NCI-H524 (cell line): ENCODE measurements around the gene C15orf39.
"Not testable (repeated sequence)": the region's sequence is repeated elsewhere in the genome, so short reads cannot be mapped to it uniquely, and the experiment has no call there.

Experiments
- DNase-seq, 2 experiments: peaks; one replicate each; lab custom pipeline; 2025; lab: John Stamatoyannopoulos, UW

Gene C15orf39

DNA sequence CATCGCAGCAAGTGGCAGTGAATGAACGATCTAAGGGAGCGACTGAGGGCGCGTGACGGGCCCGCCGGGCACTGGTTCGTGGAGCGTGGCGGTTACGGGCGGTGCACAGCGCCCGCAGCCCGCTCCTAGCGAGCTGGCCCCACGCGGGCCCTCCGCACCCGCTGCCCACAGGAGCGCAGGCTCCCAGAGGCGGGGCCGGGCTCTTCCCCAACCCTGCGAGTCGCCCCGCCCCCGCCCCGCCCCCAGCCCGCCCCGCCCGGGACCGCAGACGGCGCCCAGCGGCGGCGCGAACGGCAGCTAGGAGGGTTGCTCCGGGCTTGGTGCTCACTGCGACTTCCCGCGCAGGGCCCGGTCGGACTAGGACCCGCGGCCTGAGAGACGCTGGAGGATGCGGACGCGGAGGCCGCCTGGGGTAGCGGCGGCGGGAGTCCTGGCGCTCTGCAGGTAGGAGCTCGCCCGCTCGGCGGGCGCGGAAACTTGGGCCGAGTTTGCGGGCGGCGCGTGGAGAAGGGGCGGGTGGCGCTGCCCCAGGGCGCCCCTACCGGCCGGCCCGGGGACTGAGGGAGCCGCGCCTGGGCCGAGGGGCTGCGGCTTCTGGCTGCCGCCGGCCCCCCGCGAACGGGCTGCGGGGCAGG is at the start of gene C15orf39:
TSS of gene C15orf39 (plus strand) at position 267 of the 635 bp plus-strand sequence. CDS start 4,167 bp downstream, outside the sequence.
- peak; percentile 54 to 77 for DNase-seq

DNA sequence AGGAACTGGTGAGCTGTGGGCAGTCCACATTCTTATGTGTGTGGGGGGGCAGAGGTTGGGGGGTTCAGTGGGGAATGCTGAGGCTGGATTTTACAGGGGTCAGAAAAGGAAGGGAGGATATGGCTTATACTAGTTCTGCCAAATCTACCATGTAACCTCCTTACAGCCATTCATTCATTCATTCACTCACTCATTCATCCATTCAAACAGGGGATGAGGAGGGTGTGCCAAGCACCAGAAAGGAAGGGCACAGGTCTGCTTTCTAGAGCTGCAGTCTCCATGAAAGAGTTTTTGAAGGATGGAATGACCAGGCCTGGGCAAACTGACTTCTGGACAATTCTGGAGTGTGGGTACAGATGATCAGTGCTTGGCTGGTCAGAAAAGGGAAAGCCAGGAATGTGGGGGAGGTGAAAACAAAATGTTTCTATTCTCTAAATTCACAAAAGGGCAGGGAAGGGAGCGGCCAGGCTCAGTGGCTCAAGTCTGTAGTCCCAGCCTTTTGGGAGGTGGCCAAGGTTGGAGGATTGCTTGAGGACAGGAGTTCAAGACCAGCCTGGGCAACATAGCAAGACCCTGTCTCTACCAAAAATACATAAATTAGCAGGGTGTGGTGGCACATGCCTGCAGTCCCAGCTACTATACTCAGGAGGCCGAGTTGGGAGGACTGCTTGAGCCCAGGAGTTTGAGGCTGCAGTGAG is 49.2 kb upstream of the C15orf39 start:
- DNase-seq = no peak

DNA sequence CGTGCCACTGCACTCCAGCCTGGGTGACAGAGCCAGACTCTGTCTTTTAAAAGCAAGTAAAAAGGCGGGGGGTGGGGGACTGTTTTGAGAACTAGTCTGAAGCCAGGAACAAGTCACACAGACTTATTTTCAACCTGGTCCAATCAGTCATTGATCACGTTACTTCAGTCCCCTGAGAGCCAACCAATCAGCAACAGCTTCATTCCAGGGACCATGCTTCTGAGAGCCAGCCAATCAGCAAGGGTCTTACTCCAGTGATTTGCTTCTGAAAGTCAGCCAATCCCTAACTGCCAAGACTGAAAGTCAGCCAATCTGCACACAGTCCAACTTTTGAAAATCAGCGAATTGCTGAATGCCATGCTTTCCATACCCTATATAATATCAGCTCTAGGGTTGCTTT is 48.6 kb upstream of the C15orf39 start:
- peak in 1 of 2 experiments; percentile 14 for DNase-seq

DNA sequence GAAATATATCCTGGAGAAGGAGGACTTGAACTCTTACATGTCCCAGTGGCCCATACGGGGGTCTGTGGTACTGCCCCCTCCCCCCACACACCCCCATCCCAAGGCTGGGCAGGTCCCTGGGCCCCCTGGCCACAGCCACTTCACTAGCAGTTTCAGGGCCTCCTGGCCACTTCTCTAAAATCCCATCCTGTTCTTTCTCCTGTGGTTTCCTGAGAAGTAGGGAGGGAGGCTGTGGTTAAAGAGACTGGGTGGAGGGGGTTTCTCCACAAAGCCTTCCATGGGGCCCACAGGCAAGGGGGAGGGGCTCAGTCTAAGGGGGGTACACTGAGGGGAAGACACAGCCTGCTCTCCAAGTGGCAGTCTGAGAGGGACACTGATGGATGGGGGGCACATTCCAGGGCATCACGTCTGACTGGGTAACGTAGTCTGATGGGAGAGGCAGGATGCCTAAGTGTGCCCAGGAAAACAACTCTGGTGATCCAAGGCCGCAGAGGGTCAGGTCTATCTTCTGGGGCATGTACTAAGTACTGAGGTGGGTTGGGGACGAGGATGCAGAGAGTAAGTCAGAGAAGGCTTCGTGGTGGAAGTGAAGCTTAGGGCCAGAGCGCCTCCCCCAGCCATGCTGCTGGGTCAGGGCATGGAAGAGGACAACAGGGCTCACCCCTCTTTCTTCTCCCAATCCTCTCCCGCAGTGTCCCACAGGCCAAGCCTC is 48.0 kb upstream of the C15orf39 start:
- no peak for DNase-seq

DNA sequence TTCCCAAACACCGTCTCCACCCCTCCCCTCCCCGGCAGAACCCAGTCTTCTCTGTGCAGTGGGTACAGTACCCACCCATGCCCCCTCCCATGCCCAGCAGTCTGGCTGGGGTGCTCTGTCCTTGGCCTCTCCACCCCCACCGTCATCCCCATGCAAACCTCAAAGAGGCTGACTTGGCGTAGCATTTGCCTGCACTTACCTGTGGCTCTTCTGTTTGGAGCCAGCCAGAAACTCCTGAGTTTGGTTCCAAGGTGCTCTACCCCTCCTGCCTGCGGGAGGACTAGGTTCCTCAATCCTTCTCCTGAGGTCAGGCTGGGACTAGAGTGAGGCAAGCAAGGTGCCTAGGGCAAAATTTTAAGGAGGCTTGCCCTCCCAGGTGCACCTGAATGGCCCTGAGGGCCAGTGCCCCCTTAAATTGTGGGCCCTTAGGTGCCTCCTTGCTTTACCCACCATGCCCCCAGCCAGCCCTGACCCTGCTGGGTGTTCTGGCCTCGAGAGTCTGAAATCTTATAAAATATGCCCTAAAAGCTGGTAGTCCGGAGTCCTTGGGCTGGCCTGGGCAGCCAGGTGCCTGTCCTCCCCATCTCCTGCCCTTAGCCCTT is 47.1 kb upstream of the C15orf39 start:
- DNase-seq = no peak

DNA sequence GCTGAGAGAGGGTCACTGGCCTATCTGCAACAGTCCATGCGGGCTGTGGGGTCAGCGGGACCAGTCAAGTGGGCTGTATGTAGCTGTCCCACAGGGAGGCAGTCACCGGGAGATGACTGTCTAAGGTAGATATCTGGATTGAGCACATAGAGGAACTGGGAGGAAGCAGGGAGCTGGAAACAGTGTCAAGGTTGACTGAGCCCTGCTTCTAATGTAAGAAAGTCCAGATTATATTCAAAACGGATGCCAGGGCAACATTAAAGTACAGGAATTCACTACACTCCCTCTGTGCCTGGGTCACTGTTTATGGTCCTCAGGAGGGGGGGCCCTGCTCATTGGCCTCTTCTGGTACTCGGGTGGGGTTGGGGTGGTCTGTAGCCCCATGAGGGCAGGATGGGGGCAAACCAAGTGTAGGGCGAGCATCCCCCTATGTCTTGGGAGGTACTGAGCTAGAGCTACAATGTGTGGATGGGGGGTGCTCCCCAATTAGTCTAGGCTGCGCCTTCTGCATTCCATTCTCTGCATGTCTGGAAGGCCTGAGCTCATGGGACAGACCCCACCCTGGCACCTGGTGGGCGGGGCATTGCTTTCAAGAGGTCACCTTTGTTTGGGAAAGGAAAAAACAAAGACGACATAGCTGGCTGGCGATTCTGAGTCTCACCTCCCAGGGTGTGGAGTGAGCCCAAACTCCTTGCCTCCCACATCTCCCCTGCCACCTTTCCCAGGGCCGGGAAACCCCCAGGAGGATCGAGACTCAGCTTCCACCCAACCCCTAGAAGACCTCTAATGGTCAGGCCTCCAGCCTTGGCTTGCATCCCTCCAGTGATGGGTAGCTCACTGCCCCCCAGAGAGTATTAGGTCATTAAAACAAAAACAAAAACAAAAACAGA is 45.1 kb upstream of the C15orf39 start:
- DNase-seq = no peak

DNA sequence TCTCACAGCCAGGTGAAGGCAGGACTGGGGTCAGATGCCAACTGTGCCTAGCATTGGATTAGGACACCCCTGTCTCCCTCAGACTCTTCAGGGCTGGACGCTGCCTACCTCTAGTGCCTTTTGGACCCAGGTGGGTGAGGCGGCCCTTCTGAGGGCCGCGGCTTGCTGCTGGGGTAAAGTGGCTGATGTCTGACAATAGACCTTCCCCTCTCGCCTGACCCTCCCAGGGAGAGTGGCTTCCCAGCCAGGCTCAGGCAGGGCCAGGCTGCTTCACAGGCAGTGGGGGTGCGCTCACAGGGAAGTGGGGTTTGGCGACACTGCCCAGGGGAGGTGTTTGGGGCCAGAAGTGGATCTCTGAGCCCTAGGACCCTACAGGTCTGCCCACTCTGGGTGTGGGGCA is 43.3 kb upstream of the C15orf39 start:
- DNase-seq = no peak

DNA sequence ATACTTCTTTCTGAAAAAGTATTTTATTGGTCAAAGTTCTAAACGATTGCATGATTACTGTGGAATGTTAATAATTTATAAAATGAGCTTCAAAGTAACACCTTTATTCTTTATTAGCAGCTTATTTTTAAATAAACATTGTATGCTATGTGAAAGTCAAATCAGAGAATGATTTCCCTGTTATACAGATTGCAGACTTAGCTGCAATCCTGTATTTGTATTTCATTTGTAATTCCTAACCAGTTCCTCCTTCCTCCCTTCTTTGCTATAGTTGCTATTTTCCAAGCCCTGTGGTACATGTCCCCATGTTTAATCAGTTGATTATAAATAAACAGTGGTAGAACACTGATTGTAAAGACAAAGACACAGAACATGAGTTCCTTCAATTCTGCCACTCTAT is 42.4 kb upstream of the C15orf39 start:
- no peak for DNase-seq

DNA sequence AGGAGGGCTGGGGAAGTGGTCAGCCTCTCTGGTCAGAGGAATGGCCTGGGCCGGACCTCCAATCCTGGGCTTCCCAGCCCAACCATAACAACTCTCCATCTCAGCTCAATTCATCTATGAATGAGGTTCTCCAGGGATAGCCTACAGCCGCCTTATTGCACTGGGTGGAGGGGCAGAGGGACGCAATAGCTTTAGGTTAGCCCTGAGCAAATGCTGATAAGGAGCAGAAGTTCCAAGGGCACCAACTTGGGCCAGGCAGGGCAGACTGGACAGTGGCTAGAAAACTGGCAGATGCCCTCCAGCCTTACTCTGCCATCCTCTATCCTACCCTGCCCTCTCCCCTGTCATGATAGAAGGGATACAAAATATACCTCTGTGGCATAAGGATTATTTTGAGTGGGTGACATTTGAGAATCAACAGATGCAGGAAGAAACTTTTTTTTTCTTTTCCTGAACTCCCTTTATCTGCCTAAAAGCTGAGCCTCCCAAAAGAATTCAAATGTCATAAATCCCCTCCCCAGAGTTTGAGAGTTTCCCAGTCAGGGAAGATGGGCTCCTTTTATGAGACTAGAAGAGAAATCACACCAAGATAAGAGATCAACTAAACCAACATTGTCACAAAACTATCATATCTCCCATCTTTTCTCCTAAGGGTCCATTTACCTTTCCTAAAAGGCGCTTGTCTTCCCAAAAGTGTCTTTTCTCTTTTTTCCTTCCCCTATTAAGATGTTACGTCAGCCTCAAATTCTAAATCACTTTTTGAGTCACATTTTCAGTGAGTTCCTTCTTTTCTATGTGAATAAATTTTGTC is 40.4 kb upstream of the C15orf39 start:
- DNase-seq = no peak

DNA sequence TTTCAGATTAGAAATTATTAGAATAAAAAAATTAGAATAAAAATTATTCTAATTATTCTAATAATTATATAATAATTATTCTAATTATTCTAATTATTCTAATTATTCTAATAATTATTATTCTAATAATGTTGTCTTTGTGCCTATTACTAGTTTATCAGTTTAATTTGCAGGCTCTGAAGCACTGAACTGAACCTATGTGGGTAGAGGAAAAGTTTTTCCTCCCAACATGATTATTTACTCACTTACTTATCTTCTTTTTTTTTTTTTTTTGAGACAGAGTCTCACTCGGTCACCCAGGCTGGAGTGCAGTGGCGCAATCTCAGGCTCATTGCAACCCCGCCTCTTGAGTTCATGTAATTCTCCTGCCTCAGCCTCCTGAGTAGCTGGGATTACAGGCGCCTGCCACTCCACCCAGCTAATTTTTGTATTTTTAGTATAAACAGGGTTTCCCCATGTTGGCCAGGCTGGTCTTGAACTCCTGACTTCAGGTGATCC is 39.7 kb upstream of the C15orf39 start:
- no peak for DNase-seq

DNA sequence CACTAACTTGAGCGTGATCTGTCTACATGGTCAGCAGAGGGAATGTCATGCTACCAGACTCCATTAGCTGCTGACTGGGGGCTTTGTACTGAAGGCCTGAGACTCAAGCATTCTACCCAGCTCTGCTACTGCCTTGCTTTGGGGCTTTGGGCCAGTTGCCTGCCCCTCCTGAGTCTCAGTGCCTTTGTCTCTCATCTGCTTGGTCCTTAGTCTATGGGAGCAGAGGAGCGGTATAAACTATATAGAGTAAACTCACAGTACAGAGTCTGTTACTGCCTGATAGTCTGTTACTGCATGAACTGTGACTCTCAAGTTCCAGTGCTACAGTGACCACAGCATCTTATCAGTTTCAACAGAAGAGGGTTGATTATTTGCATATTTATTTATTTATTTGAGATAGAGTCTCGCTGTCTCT is 38.5 kb upstream of the C15orf39 start:
- no peak for DNase-seq

DNA sequence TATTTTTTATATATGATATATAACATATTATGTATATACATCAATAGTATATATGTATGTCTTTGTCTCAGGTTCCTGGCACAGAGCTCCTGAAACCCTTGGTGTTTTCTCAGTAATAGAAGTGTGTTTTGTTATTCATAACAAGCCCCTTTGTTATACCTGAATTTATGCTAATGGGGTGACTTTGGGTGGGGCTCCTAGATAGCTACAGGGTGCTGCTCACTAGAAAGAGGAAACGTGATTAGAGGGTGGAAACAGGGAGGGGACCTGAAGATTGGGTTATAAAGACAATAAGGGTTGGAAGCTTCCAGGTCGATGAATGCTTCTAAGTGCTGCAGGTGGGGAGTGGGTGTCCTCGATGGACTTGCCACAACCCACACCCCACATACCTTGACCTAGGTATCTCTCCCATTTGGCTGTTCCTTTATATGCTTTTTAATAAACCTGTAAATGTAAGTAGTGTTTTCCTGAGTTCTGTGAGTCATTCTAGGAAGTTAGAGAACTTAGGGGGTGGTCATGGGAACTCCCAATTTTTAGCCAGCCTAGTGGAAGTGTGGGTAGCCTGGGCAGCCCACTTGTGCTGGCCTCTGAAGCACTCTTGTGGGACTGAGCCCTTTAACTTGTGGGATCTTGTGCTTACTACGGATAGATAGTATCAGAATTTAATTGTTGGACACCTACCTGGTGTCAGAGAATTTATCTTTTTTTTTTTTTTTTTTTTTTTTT is 36.9 kb upstream of the C15orf39 start:
- no peak for DNase-seq

DNA sequence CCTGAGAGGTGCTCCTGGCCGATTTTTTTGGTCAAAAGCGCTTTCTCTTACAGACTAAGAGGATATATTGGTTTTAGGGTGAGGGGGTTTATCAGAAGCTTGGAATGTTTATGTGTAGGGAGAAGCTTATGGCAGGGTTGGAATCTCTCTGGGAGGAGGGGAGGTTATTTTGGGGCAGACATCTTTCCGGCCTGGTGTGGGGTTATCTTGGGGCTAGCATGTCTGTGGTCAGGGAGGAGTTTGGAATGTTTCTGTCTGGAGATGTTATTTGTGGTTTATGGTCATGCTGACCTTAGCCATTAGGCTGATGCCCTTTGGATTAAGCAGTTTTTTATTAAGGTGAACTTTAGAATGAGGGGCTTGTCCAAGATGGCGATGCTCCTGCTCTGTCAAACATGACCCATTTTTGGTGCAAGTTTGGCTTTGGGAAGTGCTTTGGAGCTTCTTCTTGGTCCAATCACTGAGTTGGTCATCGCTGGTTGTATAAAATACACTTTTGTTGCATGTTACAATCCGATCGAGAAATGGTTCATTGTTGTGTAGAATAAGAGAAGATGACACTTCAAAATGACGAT is 35.1 kb upstream of the C15orf39 start:
- DNase-seq = not testable (repeated sequence)

DNA sequence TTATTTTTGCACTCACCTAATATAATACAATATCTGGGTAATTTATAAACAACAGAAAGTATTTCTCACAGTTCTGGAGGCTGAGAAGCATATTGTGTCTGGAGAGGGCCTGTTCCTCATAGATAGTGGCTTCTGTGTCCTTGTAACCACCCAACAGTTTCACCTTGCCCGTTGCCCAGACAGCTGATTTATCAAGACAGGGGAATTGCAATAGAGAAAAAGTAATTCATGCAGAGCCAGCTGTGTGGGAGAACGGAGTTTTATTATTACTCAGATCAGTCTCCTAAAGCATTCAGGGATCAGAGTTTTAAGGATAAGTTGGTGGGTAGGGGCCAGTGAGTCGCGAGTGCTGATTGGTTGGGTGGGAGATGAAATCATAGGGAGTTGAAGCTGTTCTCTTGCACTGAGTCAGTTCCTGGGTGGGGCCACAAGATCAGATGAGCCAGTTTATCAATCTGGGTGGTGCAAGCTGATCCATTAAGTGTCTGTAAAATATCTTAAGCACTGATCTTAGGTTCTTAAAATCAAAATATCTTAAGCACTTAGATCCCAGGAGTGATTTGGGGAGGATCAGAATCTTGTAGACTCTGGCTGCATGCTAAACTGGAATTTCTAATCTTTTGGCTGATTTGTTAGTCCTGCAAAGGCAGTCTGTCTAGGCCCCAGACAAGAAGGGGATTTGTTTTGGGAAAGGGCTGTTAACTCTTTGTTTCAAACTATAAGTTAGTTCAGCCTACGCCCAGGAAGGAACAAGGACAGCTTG is 33.9 kb upstream of the C15orf39 start:
- no peak for DNase-seq

DNA sequence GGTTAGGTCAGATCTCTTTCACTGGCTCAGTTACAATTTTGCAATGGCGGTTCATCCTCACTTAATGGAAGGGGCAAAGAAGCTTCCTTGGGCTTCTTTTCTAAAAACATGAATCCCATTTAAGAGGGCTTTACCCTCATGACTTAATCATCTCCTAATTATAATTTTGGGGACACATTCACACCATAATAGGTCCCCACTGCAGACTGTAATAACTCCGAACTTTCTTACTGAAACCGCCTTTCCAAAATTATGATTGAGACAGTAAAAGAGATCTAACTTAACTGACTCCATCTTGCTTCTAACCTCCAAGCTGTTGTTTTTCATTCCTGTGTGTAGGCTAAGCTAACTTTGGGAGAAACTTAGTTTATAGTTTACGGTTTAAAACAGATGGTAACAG is 33.3 kb upstream of the C15orf39 start:
- no peak for DNase-seq

DNA sequence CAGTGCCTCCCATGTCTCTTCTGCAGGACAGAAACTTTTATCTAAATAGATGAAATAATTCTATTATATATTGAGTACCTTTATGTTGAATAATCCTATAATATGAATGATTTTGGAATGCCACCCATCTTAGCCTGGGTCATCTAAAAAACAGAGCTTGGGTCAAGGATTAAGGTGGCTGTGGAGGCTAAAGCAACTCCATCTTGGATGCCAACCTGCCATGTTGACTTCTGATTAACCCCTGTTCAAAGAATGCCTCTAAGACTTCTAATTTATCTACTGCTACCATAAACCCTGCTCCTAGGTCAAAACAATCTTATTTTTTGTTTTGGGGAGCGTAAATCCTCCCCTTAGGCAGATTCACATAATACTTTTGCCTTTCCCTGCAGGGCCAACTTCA is 31.5 kb upstream of the C15orf39 start:
- DNase-seq = no peak

DNA sequence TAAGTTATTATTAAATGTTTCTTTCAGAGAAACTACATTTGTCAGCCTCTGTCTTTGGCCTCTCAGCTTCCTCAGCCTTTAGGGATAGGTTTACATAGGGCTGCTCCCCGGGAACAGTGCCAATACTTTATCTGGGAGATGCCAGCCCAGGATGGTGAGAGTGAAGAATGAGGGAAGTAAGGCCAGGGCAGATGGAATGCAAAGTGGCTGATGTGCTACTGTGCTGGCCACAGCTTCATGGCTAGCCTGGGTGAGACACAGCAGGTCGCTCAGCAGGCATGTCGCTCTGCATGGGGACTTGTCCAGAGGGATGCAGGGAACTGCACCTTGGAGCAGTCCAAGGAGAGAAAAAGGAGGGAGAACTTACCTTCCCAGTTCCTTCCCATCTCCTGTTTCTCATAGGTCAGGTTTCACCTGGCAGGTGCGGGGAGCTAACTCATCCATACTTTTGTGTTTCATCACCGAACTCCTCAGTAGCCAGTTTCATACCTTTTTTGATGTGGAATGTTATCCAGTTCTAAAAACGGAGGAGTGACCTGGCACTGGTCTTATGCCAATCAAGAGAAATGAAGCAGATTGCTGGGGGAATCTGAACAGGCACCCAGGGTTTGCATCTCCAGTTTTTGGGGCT is 30.9 kb upstream of the C15orf39 start:
- no peak for DNase-seq

DNA sequence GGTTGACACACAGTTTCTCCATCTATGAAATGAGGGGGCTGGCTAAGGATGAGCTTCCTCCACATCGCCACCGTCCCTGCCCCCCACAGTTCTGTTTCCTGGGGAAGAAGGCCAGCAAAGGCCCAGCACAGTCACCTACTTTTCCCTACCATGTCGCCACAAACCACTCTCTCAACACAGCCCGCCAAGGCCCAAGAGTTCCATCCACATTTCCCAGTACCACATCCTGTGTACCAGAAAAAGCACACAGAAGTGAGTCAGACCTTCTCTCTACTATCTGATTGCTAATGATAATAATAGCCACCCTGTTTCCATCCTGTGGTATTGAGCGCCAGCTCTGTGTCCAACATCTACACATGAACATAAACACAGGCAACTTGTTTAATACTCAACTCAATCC is 30.3 kb upstream of the C15orf39 start:
- no peak for DNase-seq
